Uterus (tissue), 4 donors: ENCODE results near the gene FYN. TPM values are rescaled to one million over a fixed set of nuclear protein-coding genes. Genes with fewer than 3 reads are reported as not detected.
A peak's percentile ranks its signal among the peaks of the same experiment; 100 is the strongest.

Experiments used
- DNase-seq, 2 donors: peaks; one replicate each; pipeline ENCODE4 v3.0.0-alpha.2; 2019 to 2020
- H3K27ac ChIP-seq, 2 donors: fragments of 200-600 bp; sonication (generic); 1 replicate in 1 of 2; 2 replicates in 1 of 2; pipeline ENCODE4 v1.5.1; 2016 to 2018
- H3K27me3 ChIP-seq, 2 donors: fragments of 200-600 bp; sonication (generic); one replicate each; pipeline ENCODE4 v1.5.1; 2018 to 2019; ENCODE audit warnings: control low read depth in 1 of 2
- H3K36me3 ChIP-seq, 2 donors: fragments of 200-600 bp; sonication (generic); one replicate each; pipeline ENCODE4 v1.5.1; 2019; ENCODE audit warnings: control low read depth in 1 of 2
- H3K4me1 ChIP-seq, 2 donors: fragments of 200-600 bp; sonication (generic); one replicate each; pipeline ENCODE4 v1.5.1; 2018 to 2019; ENCODE audit warnings: control low read depth in 1 of 2
- H3K4me3 ChIP-seq, 2 donors: fragments of 200-600 bp; sonication (generic); 1 replicate in 1 of 2; 2 replicates in 1 of 2; pipeline ENCODE4 v1.5.1; 2018 to 2019; ENCODE audit warnings: mild to moderate bottlenecking in 1 of 2
- H3K9me3 ChIP-seq, 2 donors: fragments of 200-600 bp; sonication (generic); one replicate each; pipeline ENCODE4 v1.5.1; 2019; ENCODE audit warnings: control low read depth in 1 of 2
- CTCF ChIP-seq, 4 experiments: fragments of 200-600 bp in 2 of 4; fragments of 450-650 bp in 2 of 4; sonication (generic) in 2 of 4; IDR thresholded peaks; one replicate each; pipeline ENCODE4 v1.5.1; 2016 to 2019; ENCODE audit warnings: antibody characterized with exemption in 4 of 4, mild to moderate bottlenecking in 2 of 4, moderate library complexity in 1 of 4
- POLR2A ChIP-seq, 2 donors: fragments of 450-650 bp; IDR thresholded peaks; one replicate each; pipeline ENCODE4 v1.6.1; 2016; ENCODE audit warnings: antibody characterized with exemption in 2 of 2, mild to moderate bottlenecking in 1 of 2, moderate library complexity in 1 of 2
- intact Hi-C: fragments of 100-400 bp; cut with DNase I; formaldehyde crosslinking; loops from one replicate; pipeline ENCODE4 v1.15.1; 2023; ENCODE audit warnings: low total_unique reads
- total RNA-seq, 4 donors: library from RNA; depleted of rRNA in 3 of 4; stranded (reverse); fragments of >200 nt in 3 of 4; gene quantifications; one replicate each; pipeline versions ENCODE4 v1.1.0 to v1.2.4, GENCODE V29; 2014 to 2023
- donor health status: DM: yes; HTN: yes; CAD: no.

FYN gene
- total RNA-seq, 4 donors from 2014 or later, result 50.7 to 208 (median 135) TPM

DNA sequence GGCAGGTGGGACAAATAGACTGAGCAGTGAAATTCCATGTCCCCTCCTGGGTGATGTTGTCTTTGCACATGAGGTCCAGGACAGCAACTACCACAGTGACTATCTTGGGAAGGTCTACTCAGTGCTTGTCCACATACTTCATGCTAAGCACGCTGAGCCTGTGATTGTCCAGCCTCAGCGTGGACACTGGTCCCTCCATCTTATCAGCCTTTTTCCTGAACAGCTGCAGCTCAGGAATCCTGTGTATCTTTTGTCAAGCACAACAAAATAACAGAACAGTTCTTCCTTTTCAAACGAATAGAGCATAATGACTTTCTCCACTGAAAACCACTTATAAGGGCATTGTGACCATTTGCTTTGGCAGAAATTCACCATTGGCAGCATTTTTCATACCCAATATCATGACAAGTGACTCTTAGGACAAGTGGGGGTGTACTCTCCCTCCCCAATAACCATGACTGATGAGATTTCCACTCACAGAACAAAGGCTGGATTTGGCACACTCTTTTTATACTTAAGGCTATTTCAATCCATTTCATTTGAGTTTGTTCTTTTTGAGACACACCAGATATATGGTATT lies 90.3 kb downstream of the FYN start:
- H3K27me3 ChIP-seq, result no peaks in the 10 kb centered on the region
- H3K27ac ChIP-seq, result peak overlapping the region in 1 of 2 donors; percentile 25
- H3K36me3 ChIP-seq, result no peaks in the 10 kb centered on the region
- no peaks in the 10 kb centered on the region for H3K9me3 ChIP-seq
- DNase-seq, result no peak
- TF ChIP-seq CTCF (IDR thresholded peaks at IDR 0.05) (no peak), POLR2A (IDR thresholded peaks at IDR 0.05) (no peak)
- H3K4me1 ChIP-seq, result no peaks in the 10 kb centered on the region
- H3K4me3 ChIP-seq, result no peak overlapping the region
- intact Hi-C loops, result no loop called here

GRCh38 chr6:111782192-111782809 lies 91.0 kb downstream of the FYN start:
- Histone ChIP-seq H3K27ac (peak overlapping the region in 1 of 2 donors; percentile 25), H3K27me3 (no peaks in the 10 kb centered on the region), H3K36me3 (no peaks in the 10 kb centered on the region), H3K4me1 (no peaks in the 10 kb centered on the region), H3K4me3 (no peak overlapping the region), H3K9me3 (no peaks in the 10 kb centered on the region)
- no peak for DNase-seq
- TF ChIP-seq CTCF (IDR thresholded peaks at IDR 0.05) (no peak), POLR2A (IDR thresholded peaks at IDR 0.05) (no peak)
- intact Hi-C loops, result no loop called here

DNA sequence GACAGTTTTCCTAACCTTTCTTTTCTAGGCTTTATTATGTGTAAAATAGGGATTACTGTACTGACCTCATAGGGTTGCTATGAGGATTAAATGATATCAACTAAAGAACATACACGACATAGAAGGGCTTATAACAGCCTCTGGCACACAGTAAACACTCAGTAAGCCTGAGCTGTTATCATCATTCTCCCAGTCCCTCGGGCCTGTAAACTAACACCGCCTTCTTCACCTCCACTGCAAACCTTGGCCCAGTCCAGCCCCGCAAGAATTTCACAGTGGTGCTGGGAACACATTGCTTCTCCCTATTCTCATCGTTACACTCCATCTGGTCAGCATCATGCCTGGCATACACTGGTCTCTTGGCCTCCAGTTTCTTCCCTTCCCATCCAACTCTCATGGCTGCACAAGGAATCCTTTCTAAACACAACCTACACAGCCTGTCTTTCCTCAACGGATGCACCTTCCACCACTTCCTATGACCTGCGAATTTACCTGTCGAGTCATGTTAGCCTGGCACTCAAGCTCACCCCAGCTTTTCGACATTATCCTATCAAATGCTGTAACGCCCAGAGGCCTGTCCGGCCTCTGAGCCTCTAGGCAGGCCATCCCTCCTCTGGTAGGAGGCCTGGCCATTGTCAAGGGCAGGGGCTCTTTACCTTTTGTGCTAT lies 92.1 kb downstream of the FYN start:
- TF ChIP-seq CTCF (IDR thresholded peaks at IDR 0.05) (no peak), POLR2A (IDR thresholded peaks at IDR 0.05) (no peak)

GRCh38 chr6:111780393-111780792 lies 92.9 kb downstream of the FYN start:
- intact Hi-C loops, result no loop called here
- no peak for TF ChIP-seq CTCF (IDR thresholded peaks at IDR 0.05)
- no peak for TF ChIP-seq POLR2A (IDR thresholded peaks at IDR 0.05)
- peaks cover 0 to 6% of the 10 kb centered on the region in 2 donors for H3K4me1 ChIP-seq
- DNase-seq, result no peak
- H3K27ac ChIP-seq, result peak overlapping the region in 1 of 2 donors; percentile 50
- H3K4me3 ChIP-seq, result no peak overlapping the region
- no peaks in the 10 kb centered on the region for H3K27me3 ChIP-seq
- H3K9me3 ChIP-seq, result no peaks in the 10 kb centered on the region
- H3K36me3 ChIP-seq, result no peaks in the 10 kb centered on the region

More for the DNA sequence above, 92.1 kb downstream of the FYN start:
- Histone ChIP-seq H3K4me1 (peaks cover 0 to 6% of the 10 kb centered on the region in 2 donors), H3K36me3 (no peaks in the 10 kb centered on the region), H3K9me3 (no peaks in the 10 kb centered on the region), H3K4me3 (no peak overlapping the region), H3K27ac (peak overlapping the region; percentile 29 to 50), H3K27me3 (no peaks in the 10 kb centered on the region)
- no peak for DNase-seq
- intact Hi-C loops, result no loop called here

GRCh38 chr6:111779660-111780059 lies 93.6 kb downstream of the FYN start:
- peaks cover 0 to 6% of the 10 kb centered on the region in 2 donors for H3K4me1 ChIP-seq
- intact Hi-C loops, result no loop called here
- TF ChIP-seq POLR2A (IDR thresholded peaks at IDR 0.05) (no peak), CTCF (IDR thresholded peaks at IDR 0.05) (no peak)

More at GRCh38 chr6:111779660-111780059, 93.6 kb downstream of the FYN start:
- Histone ChIP-seq H3K9me3 (no peaks in the 10 kb centered on the region), H3K27me3 (no peaks in the 10 kb centered on the region), H3K36me3 (no peaks in the 10 kb centered on the region), H3K27ac (peak overlapping the region; percentile 9 to 26), H3K4me3 (no peak overlapping the region)
- no peak for DNase-seq
